HS-5 (cell line): ENCODE results near the gene ZMIZ1.
A peak's percentile ranks its signal among the peaks of the same experiment; 100 is the strongest.

Experiments
- DNase-seq: peaks from one replicate; pipeline ENCODE4 v3.0.0-alpha.2; 2012; ENCODE audit warnings: low read depth

ZMIZ1 gene

DNA sequence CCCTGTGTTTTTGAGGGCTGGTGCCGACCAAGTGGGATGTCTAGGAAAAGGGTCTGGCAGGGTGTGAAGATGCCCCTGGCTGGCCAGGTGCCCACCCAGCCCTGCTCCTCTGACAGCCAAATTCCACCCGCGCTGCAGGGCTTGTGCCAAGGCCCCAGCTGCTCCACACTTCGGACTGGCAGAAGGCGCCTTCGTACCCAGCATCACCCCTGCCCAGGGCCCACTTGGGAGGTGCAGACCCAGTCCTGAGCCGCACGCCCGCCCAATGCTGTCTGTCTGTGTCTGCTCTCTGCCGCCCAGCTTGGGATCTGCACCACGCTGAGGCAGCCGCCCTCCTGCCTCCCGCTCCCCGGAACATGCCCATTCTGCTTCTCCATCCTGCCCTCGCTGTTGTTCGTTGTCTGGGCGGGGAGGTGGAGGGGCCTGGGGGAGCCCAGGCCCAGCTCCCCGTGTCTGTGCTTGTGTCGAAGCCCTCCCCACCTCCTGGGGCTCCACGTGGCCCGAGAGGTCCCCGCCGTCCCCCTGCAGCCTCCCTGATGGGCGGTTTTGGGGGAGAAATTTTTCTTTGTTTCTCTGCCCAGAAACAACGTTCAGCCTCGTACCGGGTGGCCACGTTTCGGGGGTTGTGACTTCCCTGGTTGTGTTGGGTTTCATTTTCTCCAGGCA, 241.6 kb downstream of the ZMIZ1 start:
- no peak for DNase-seq

DNA sequence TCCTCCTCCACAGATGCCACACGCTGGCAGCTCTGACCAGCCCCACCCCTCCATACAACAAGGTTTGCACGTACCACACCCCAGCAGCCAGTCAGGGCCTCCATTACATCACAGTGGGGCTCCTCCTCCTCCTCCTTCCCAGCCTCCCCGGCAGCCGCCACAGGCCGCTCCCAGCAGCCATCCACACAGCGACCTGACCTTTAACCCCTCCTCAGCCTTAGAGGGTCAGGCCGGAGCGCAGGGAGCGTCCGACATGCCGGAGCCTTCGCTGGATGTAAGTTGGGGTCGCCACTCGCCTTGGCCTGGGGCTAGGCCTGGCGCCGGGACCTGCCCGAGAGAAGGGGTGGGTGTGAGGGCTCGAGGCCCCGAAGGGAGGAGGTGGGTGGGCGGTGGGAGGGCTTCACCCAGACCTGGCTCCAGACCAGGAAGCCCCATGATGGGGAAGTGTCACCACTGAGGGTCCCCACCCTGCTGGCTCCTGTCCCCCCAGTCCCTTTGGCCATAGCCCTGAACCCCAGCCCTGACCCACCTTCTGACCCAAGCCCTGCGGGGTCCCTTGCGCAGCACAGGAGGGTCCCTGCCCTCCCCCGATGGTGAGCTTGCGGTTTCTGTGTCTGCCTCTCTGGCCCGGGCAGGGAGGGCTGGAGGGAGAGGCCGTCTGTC, 242.3 kb downstream of the ZMIZ1 start:
- no peak for DNase-seq

- no peak for DNase-seq
Measured at GRCh38 chr10:79311581-79312407, 243.0 kb downstream of the ZMIZ1 start.

GRCh38 chr10:79312601-79313187, 243.9 kb downstream of the ZMIZ1 start:
- DNase-seq: no peak

DNA sequence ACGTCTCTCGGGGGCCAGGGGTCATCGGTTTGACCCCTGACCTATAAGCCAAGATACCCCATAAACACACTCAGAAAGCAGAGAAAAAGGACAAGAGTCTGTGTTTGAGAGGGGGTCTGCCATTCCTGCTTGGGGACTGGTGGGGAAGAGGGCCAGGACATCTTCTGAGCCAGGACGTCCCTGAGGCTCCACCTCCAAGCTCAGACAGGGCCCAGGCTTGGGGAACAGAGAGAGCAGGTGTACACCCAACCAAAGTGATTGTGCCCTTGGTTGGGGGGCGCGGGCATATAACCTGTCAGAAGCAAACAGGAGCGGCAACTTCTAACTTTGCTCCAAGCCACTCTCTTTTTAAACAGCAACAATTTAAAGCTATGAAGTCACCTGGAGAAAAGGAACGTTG, 244.6 kb downstream of the ZMIZ1 start:
- DNase-seq: no peak

GRCh38 chr10:79313911-79314439, 245.2 kb downstream of the ZMIZ1 start:
- DNase-seq: no peak

DNA sequence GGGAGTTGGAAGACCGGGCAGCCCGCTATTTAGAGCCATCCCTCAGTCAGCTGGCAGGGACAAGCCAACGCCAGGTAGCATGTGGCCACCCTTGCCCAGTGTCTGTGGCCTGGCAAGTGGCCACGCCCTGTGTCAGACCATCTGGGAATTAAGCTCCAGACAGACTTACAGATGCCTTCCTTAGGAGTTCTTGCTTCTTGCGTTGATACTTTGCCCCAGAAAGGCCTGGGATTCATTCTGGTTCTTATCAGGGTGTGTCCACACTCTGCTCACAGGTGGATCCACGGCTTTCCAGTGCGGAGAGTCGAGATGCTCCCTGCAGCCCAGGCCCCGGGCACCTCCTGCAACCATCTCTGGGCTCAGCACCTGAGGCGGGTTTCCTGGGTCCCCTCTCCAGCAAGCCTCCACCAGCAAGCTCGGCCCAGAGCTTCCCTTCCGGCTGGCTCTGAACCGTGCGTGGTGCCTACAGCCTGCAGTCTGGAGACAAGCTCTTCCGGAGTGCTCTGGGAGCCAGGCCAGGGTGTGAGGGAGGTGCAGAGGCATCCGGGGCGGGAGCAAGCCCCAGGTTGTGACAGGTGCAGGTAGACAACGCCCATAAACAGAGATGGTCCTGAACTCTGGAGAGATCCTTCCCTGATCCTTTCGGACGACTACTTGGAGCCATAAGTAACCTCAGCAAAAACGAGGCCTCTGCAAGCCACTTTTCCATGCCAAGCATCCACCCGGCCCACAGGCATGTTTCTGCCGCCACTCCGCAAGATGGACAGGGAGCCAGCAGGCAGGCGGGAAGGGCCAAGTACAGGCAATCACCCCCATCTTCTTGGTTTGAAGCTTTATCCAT, 246.2 kb downstream of the ZMIZ1 start:
- DNase-seq: no peak

GRCh38 chr10:79315602-79315920, 246.8 kb downstream of the ZMIZ1 start:
- no peak for DNase-seq

DNA sequence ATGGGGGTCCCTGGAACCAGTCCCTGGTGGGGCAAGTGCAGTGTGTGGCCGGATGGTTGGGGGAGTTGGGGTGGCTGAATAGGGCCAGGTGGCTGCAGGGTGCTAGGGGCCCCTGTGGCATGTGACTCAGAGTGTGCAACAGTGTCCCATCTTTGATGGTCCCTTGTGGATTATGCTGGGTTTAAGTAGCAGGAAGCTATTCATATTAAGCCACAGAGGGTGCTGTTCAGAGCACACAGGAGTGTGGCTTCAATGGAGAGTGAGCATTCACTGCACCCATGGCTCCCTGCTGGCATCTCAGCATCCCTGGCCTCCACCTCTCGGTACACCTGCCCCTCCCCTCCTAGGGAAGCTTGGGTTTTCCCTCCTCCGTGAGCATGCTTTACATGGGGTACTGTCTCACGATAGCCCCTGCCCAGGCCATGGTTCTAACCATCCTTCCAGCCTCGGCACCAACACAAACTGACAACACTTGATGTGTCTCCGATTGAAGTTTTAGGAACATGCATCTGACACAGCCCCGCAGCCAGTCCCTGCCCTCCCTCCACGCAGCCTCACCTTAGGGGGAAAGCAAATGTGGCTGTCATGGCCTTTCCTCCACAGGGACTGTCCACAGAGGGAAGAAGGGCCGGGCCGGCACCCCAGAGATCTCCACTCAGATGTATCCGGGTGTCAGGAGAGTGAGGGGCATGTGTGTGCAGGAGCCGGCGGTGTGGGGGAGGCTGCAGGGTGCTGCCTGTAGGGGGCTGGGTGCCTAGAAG, 248.1 kb downstream of the ZMIZ1 start:
- DNase-seq: no peak

GRCh38 chr10:79318369-79318768, 249.6 kb downstream of the ZMIZ1 start:
- DNase-seq: no peak

- DNase-seq: no peak
Measured at GRCh38 chr10:79319115-79319771, 250.5 kb downstream of the ZMIZ1 start.

GRCh38 chr10:79320316-79320715, 251.6 kb downstream of the ZMIZ1 start:
- no peak for DNase-seq

GRCh38 chr10:79320820-79321493, 252.2 kb downstream of the ZMIZ1 start:
- peak; percentile 89 for DNase-seq

DNA sequence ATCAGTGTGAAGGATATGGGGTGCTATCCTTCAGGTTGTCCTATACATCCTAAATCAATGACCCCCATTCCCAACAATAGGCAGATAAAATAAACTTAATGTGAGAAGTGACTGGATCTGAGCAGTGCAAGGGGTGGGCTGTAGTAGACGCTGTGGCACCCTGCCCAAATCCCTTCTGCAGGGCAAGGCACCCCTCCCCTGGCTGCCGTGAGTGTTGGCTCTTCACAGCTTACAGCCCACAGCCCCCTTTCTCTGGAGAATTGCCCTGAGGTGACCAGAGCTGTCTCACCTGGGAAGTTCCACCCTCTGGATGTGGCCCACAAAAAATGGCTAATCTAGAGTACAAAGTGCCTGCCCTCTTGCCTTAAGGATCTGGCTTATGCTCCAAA, 252.7 kb downstream of the ZMIZ1 start:
- no peak for DNase-seq

GRCh38 chr10:79321951-79322350, 253.2 kb downstream of the ZMIZ1 start:
- no peak for DNase-seq

DNA sequence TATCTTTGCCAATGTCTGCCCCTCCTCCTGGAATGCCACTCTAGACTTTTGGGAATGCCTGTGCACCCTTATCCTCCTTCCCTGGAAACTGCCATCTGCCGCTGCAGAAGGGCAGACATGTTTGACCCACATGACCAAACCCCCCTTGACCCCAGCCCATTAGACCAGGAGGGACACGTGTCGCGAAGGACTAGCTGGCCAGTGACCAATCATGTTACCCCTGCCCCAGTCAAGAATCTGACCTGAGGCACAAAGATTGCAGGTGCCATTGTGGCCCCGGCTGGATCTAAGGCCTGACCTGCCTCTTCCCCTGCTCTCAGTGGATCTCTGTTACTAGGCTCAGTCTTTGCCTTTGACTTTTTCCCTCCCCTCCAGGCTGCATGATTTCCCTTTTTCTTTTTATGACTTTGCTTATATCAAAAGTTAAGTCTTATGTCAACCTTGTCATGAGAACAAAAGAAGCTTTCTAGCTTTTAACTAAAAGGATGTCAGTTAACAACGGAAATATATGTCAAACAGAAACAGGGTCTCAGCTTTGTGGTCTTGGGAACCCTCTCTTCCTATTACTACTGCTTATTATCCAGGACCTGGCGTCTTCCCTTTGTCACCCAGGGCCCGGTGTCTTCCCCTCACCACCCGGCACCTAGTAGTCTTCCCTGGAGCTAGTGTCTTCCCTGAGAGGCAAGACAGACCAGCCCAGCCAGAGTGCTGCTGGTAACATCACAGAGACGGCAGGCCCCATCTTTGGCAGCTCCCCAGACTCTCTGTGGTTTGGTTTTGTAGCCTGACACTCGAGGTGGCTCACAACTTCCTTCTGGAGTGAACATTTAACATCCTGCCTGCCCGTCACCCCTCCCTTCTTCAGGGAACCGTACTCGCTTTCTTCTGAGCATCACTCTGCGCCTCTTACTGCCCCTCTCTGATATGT, 254.1 kb downstream of the ZMIZ1 start:
- DNase-seq: peak; percentile 36

- DNase-seq: no peak
Measured at GRCh38 chr10:79323602-79324001, 254.8 kb downstream of the ZMIZ1 start.

GRCh38 chr10:79324032-79324695, 255.4 kb downstream of the ZMIZ1 start:
- DNase-seq: no peak
